Thyroid gland (tissue), 4 donors: ENCODE results near the gene BICDL2. TPM values are rescaled to one million over a fixed set of nuclear protein-coding genes. Genes with fewer than 3 reads are reported as not detected.

Experiments used
- DNase-seq, 2 donors: peaks; one replicate each; pipeline ENCODE4 v3.0.0-alpha.2; 2019
- H3K27ac ChIP-seq, 3 donors: fragments of 200-600 bp; sonication (generic); 1 replicate in 2 of 3; 2 replicates in 1 of 3; pipeline ENCODE4 v1.5.1; 2016 to 2019; ENCODE audit warnings: mild to moderate bottlenecking in 1 of 3, moderate library complexity in 1 of 3
- H3K27me3 ChIP-seq: fragments of 200-600 bp; sonication (generic); one replicate; pipeline ENCODE4 v1.5.1; 2019
- H3K36me3 ChIP-seq, 2 donors: fragments of 200-600 bp; sonication (generic); one replicate each; pipeline ENCODE4 v1.5.1; 2016 to 2019
- H3K4me1 ChIP-seq, 2 donors: fragments of 200-600 bp; sonication (generic); one replicate each; pipeline ENCODE4 v1.5.1; 2017 to 2019
- H3K4me3 ChIP-seq, 3 donors: fragments of 200-600 bp; sonication (generic); replicated peaks in 1 of 3; 1 replicate in 2 of 3; 2 replicates in 1 of 3; pipeline ENCODE4 v1.5.1; 2016; ENCODE audit warnings: mild to moderate bottlenecking in 1 of 3
- H3K9me3 ChIP-seq: fragments of 200-600 bp; sonication (generic); one replicate; pipeline ENCODE4 v1.5.1; 2017
- CTCF ChIP-seq, 6 experiments: fragments of 200-600 bp in 3 of 6; fragments of 450-650 bp in 3 of 6; sonication (generic) in 3 of 6; IDR thresholded peaks; one replicate each; pipeline ENCODE4 v1.5.1; 2016 to 2019; ENCODE audit warnings: antibody characterized with exemption in 6 of 6, mild to moderate bottlenecking in 2 of 6, inconsistent platforms in 1 of 6, moderate library complexity in 1 of 6
- POLR2A ChIP-seq, 2 donors: fragments of 450-650 bp; IDR thresholded peaks; one replicate each; pipeline ENCODE4 v1.6.1; 2017; ENCODE audit warnings: antibody characterized with exemption in 2 of 2, mild to moderate bottlenecking in 2 of 2, moderate library complexity in 1 of 2
- WGBS, 2 donors: methylation state at CpG; one replicate each; pipeline ENCODE4 v1.1.5; 2017; 5-methylcytosine and 5-hydroxymethylcytosine counted together
- intact Hi-C: fragments of 100-400 bp; cut with DNase I; formaldehyde crosslinking; loops from one replicate; pipeline ENCODE4 v1.15.1; 2023
- total RNA-seq, 4 donors: library from RNA; depleted of rRNA; stranded (reverse); fragments of >200 nt; gene quantifications; one replicate each; pipeline ENCODE4 v1.2.3, GENCODE V29; 2016

The BICDL2 gene
- total RNA-seq, 4 donors from 2014 or later, result 7.3 to 17.8 (median 14.6) TPM

DNA sequence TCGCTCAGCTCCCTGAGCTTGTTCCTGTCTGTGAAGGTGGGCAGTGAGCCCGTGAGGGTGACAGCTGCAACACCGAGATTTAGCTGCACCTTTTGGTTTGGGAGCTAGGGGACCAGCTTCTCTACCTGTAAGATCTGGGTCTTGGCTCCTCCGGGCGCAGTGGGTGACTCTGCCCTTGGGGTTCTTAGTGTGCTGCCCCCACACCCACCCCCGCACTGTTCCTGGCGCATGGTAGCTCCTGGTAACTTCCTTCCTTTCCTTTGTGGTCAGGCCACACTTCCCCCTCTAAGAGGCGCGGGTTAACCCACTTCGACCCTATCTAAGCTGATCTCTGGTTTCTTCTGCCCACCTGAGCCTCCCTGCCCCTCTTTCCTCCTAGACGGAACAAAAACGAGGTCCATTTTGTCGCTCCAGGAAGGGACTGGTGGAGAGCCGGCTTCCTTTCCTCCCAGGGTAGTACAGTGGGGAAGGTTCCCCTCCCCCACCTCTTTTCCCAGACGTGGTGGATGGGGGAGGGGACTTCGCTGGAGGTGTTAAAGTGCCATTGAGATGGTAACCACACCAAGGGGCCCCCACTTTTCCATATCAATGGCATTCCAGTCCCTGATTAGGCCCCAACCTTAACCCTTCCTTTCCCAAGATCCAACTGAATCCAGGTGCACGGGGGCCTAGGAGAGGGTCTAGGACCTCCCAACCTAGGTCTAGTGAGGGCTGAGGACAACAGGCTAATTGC, 28.6 kb downstream of the BICDL2 start:
- Histone ChIP-seq H3K27me3 (no peaks in the 10 kb centered on the region), H3K4me3 (no peak overlapping the region)
- intact Hi-C loops, result no loop called here

GRCh38 chr16:3007059-3007956, 29.4 kb downstream of the BICDL2 start:
- no peaks in the 10 kb centered on the region for H3K36me3 ChIP-seq
- WGBS, 2 donors, result 75 to 76% methylated on average over 13 of the region's 13 CpGs
- no peaks in the 10 kb centered on the region for H3K27me3 ChIP-seq
- TF ChIP-seq POLR2A (IDR thresholded peaks at IDR 0.05) (no peak), CTCF (IDR thresholded peaks at IDR 0.05) (no peak)
- no peak for DNase-seq
- intact Hi-C loops, result no loop called here
- no peaks in the 10 kb centered on the region for H3K9me3 ChIP-seq
- peaks cover 9 to 13% of the 10 kb centered on the region in 2 donors for H3K4me1 ChIP-seq
- no peak overlapping the region for H3K4me3 ChIP-seq
- H3K27ac ChIP-seq, result no peak overlapping the region

More for the DNA sequence above, 28.6 kb downstream of the BICDL2 start:
- Histone ChIP-seq H3K4me1 (peaks cover 9 to 20% of the 10 kb centered on the region in 2 donors), H3K27ac (no peak overlapping the region), H3K36me3 (no peaks in the 10 kb centered on the region), H3K9me3 (no peaks in the 10 kb centered on the region)
- DNase-seq, result no peak
- TF ChIP-seq CTCF (IDR thresholded peaks at IDR 0.05) (no peak), POLR2A (IDR thresholded peaks at IDR 0.05) (no peak)
- 30 to 45% methylated on average over 17 of the region's 17 CpGs for WGBS, 2 donors

- no peaks in the 10 kb centered on the region for H3K27me3 ChIP-seq
- H3K4me3 ChIP-seq, result peak overlapping the region in 1 of 3 donors; percentile 21
These were observed 31.9 kb downstream of the BICDL2 start for GRCh38 chr16:3004781-3005284.

DNA sequence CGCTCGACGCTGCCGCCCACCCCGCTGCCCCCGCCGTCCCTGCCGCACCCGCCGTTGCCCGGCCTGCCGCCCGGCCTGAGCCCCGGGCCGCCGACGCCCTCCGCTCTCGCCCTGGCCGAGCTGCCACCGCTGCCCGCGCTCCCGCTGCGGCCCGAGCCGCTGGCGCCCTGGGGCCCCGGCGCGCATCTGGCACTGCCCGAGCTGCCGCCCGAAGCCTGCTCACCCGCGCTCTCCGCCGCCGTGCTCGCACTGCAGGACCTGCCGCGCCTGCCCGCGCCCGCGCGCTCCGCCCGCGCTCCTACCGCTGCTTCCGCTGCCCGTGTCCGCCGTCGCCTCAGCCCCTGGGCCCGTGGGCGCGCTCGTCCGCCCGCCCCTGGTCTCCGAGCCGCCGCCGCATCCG, 32.4 kb downstream of the BICDL2 start:
- no peaks in the 10 kb centered on the region for H3K9me3 ChIP-seq
- no peaks in the 10 kb centered on the region for H3K36me3 ChIP-seq
- peak in 1 of 2 donors; percentile 39 for DNase-seq
- no peak overlapping the region for H3K27ac ChIP-seq
- no peak overlapping the region for H3K4me3 ChIP-seq
- no peaks in the 10 kb centered on the region for H3K27me3 ChIP-seq
- 0% methylated on average over 8 of the region's 67 CpGs; no CpG with 5 or more reads in 1 of the 2 donors for WGBS, 2 donors
- TF ChIP-seq CTCF (IDR thresholded peaks at IDR 0.05) (no peak), POLR2A (IDR thresholded peaks at IDR 0.05) (no peak)
- H3K4me1 ChIP-seq, result peaks cover under 1 to 4% of the 10 kb centered on the region in 2 donors
- intact Hi-C loops, result no loop called here

More at GRCh38 chr16:3004781-3005284, 31.9 kb downstream of the BICDL2 start:
- Histone ChIP-seq H3K9me3 (no peaks in the 10 kb centered on the region), H3K4me1 (peaks cover 4 to 6% of the 10 kb centered on the region in 2 donors), H3K36me3 (no peaks in the 10 kb centered on the region), H3K27ac (no peak overlapping the region)
- TF ChIP-seq CTCF (IDR thresholded peaks at IDR 0.05), result no peak
- peak in 1 of 2 donors; percentile 6 for TF ChIP-seq POLR2A (IDR thresholded peaks at IDR 0.05)
- DNase-seq, result peak; percentile 36 to 52
- 5 to 14% methylated on average over 12 to 13 of the region's 25 CpGs for WGBS, 2 donors
- intact Hi-C loops, result no loop called here
